A549 treated with dexamethasone at 1 μM for 4 hours (cell line): ENCODE data around the gene CALM3. TPM values are rescaled to one million over a fixed set of nuclear protein-coding genes. Genes with fewer than 3 reads are reported as not detected.

ENCODE experiments used
- total RNA-seq: library from RNA; stranded (reverse); fragments of 200-300 nt; extraction: Qiagen RNA extraction; gene quantifications from 5 replicates; pipeline ENCODE4 v1.2.3, GENCODE V29; 2022

Gene CALM3
- total RNA-seq: 191 to 275 TPM (median 258 TPM) in 5 replicates

GRCh38 chr19:46601318-46602224 lies at the start of gene CALM3:
CALM3 (plus strand) TSS chr19:46601330; CDS start chr19:46601435, 105 bp downstream.

DNA sequence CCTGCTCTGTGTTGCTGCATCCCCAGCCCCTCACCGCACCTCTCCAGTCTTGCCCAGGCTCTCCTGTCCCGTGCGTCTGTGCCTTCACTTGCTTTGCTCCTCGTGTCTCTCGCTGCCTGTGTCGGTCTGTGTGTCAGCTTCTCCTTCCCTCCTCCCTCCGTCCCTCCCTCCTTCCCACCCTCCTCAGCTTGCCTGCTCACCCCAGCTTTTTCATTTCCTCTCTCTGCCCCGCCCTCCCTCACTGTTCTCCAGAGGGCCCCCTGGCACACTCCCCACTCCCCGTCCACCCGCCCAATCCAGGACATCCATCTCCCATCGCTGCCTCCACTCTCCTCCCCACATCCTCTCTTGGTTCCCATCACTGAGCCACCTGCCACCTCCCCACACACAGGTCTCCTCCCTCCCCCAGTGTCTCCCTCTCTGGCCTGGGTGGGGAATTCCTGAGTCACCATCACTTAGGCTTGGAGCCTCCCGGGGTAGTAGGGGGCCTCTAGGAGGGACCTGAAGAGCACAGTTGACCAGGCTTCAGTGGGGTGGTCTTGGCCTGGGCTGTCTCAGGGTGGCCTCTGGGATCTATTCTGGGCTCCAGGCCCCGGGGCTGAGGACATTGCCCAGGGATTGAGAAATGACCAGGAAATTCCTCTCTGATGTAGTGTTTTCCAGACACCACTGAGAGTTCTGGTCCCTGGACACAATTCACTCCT lies 24.0 kb downstream of the CALM3 start, which contains the start of gene PTGIR:
TSS of gene PTGIR (minus strand) at position 132 of the 704 bp plus-strand sequence. CDS start 864 bp downstream, outside the sequence.

GRCh38 chr19:46635920-46636761 lies 35.0 kb downstream of the CALM3 start, which contains the start of gene GNG8:
GNG8 (minus strand) TSS chr19:46636202; CDS start chr19:46634682, 1,520 bp downstream.

Other genes starting within 250 kb of the CALM3 start
- gene CCDC8, start 187.8 kb upstream of the CALM3 start, total RNA-seq: not detected in 5 replicates
- not detected in 5 replicates for gene PNMA8C, start 172.4 kb upstream of the CALM3 start, total RNA-seq
- gene PNMA8A, start 129.8 kb upstream of the CALM3 start, total RNA-seq: 8.1 to 9.4 TPM (median 9.1 TPM) in 5 replicates
- gene PNMA8B, start 105.5 kb upstream of the CALM3 start, total RNA-seq: 0.02 TPM in 1 of 5 replicates, not detected in the others
- 0.14 TPM in 1 of 5 replicates, not detected in the others for gene PTGIR, start 23.8 kb downstream of the CALM3 start, total RNA-seq
- gene GNG8, start 34.9 kb downstream of the CALM3 start, total RNA-seq: not detected in 5 replicates
- gene DACT3, start 59.9 kb downstream of the CALM3 start, total RNA-seq: 0.17 to 0.29 TPM (median 0.26 TPM) in 5 replicates
- 19.7 to 33.9 TPM (median 28.2 TPM) in 5 replicates for gene PRKD2, start 115.8 kb downstream of the CALM3 start, total RNA-seq
- 14.1 to 21.1 TPM (median 19.7 TPM) in 5 replicates for gene FKRP, start 144.7 kb downstream of the CALM3 start, total RNA-seq
- 53.3 to 91.6 TPM (median 86.9 TPM) in 5 replicates for gene STRN4, start 145.1 kb downstream of the CALM3 start, total RNA-seq
- 201 to 260 TPM (median 234 TPM) in 5 replicates for gene SLC1A5, start 187.3 kb downstream of the CALM3 start, total RNA-seq
- gene AP2S1, start 249.5 kb downstream of the CALM3 start, total RNA-seq: 248 to 266 TPM (median 249 TPM) in 5 replicates